ENCODE results near the gene RAB35. TPM values are rescaled to one million over a fixed set of nuclear protein-coding genes. Genes with fewer than 3 reads are reported as not detected.

The RAB35 gene
- total and polyA plus RNA-seq, 9 donors = 21.3 to 34.9 (median 30.9) TPM

GRCh38 chr12:120096671-120097202 lies 19.8 kb downstream of the RAB35 start:
- DNase-seq = no peak
- H3K4me1 ChIP-seq (ENCODE audit: control insufficient read depth, insufficient read depth, low read length) = peaks cover 37% of the 10 kb centered on the region

GRCh38 chr12:120095736-120096135 lies 20.8 kb downstream of the RAB35 start:
- no peak overlapping the region for H3K4me3 ChIP-seq (ENCODE audit: low read length)
- no peaks in the 10 kb centered on the region for H3K9me3 ChIP-seq (replicated peaks; ENCODE audit: control insufficient read depth, low read depth, low read length)
- H3K4me1 ChIP-seq (ENCODE audit: control insufficient read depth, insufficient read depth, low read length) = peaks cover 36% of the 10 kb centered on the region
- no peak for DNase-seq
- WGBS (ENCODE audit: insufficient coverage) = 43% methylated on average over 4 of the region's 8 CpGs
- peaks cover 55% of the 10 kb centered on the region for H3K36me3 ChIP-seq (ENCODE audit: control insufficient read depth, insufficient read depth, low read length)
- H3K27me3 ChIP-seq (ENCODE audit: control insufficient read depth, insufficient read depth, low read length) = no peaks in the 10 kb centered on the region
- H3K27ac ChIP-seq (ENCODE audit: low read length) = no peak overlapping the region

More at GRCh38 chr12:120096671-120097202, 19.8 kb downstream of the RAB35 start:
- Histone ChIP-seq H3K27ac (ENCODE audit: low read length) (no peak overlapping the region), H3K36me3 (ENCODE audit: control insufficient read depth, insufficient read depth, low read length) (peaks cover 55% of the 10 kb centered on the region), H3K4me3 (ENCODE audit: low read length) (no peak overlapping the region), H3K9me3 (replicated peaks; ENCODE audit: control insufficient read depth, low read depth, low read length) (no peaks in the 10 kb centered on the region), H3K27me3 (ENCODE audit: control insufficient read depth, insufficient read depth, low read length) (no peaks in the 10 kb centered on the region)
- 89% methylated on average over 32 of the region's 34 CpGs for WGBS (ENCODE audit: insufficient coverage)

- DNase-seq = no peak
- 66% methylated on average over 12 of the region's 13 CpGs for WGBS (ENCODE audit: insufficient coverage)
- Histone ChIP-seq H3K27me3 (ENCODE audit: control insufficient read depth, insufficient read depth, low read length) (no peaks in the 10 kb centered on the region), H3K36me3 (ENCODE audit: control insufficient read depth, insufficient read depth, low read length) (peaks cover 52% of the 10 kb centered on the region), H3K27ac (ENCODE audit: low read length) (no peak overlapping the region), H3K4me3 (ENCODE audit: low read length) (no peak overlapping the region), H3K4me1 (ENCODE audit: control insufficient read depth, insufficient read depth, low read length) (peaks cover 36% of the 10 kb centered on the region), H3K9me3 (replicated peaks; ENCODE audit: control insufficient read depth, low read depth, low read length) (no peaks in the 10 kb centered on the region)
These were observed 21.2 kb downstream of the RAB35 start for GRCh38 chr12:120095331-120095730.

- no peak for DNase-seq
- H3K27me3 ChIP-seq (ENCODE audit: control insufficient read depth, insufficient read depth, low read length) = no peaks in the 10 kb centered on the region
- H3K27ac ChIP-seq (ENCODE audit: low read length) = no peak overlapping the region
- peaks cover 49% of the 10 kb centered on the region for H3K36me3 ChIP-seq (ENCODE audit: control insufficient read depth, insufficient read depth, low read length)
- H3K4me1 ChIP-seq (ENCODE audit: control insufficient read depth, insufficient read depth, low read length) = peaks cover 38% of the 10 kb centered on the region
- no peak overlapping the region for H3K4me3 ChIP-seq (ENCODE audit: low read length)
- H3K9me3 ChIP-seq (replicated peaks; ENCODE audit: control insufficient read depth, low read depth, low read length) = no peaks in the 10 kb centered on the region
- WGBS (ENCODE audit: insufficient coverage) = 53% methylated on average over 9 of the region's 9 CpGs
These were observed 22.1 kb downstream of the RAB35 start for GRCh38 chr12:120094485-120094884.

- H3K27ac ChIP-seq (ENCODE audit: low read length) = no peak overlapping the region
- DNase-seq = no peak
- H3K36me3 ChIP-seq (ENCODE audit: control insufficient read depth, insufficient read depth, low read length) = peaks cover 44% of the 10 kb centered on the region
- WGBS (ENCODE audit: insufficient coverage) = 21% methylated on average over 6 of the region's 17 CpGs
- H3K27me3 ChIP-seq (ENCODE audit: control insufficient read depth, insufficient read depth, low read length) = no peaks in the 10 kb centered on the region
- no peaks in the 10 kb centered on the region for H3K9me3 ChIP-seq (replicated peaks; ENCODE audit: control insufficient read depth, low read depth, low read length)
- H3K4me1 ChIP-seq (ENCODE audit: control insufficient read depth, insufficient read depth, low read length) = peaks cover 38% of the 10 kb centered on the region
- no peak overlapping the region for H3K4me3 ChIP-seq (ENCODE audit: low read length)
These were observed 22.8 kb downstream of the RAB35 start for GRCh38 chr12:120093592-120094355.

GRCh38 chr12:120093336-120093591 lies 23.3 kb downstream of the RAB35 start:
- no peaks in the 10 kb centered on the region for H3K27me3 ChIP-seq (ENCODE audit: control insufficient read depth, insufficient read depth, low read length)
- no peak overlapping the region for H3K27ac ChIP-seq (ENCODE audit: low read length)
- peaks cover 38% of the 10 kb centered on the region for H3K4me1 ChIP-seq (ENCODE audit: control insufficient read depth, insufficient read depth, low read length)
- no peak overlapping the region for H3K4me3 ChIP-seq (ENCODE audit: low read length)
- peaks cover 39% of the 10 kb centered on the region for H3K36me3 ChIP-seq (ENCODE audit: control insufficient read depth, insufficient read depth, low read length)
- no peaks in the 10 kb centered on the region for H3K9me3 ChIP-seq (replicated peaks; ENCODE audit: control insufficient read depth, low read depth, low read length)
- no peak for DNase-seq
- 33% methylated on average over 2 of the region's 4 CpGs for WGBS (ENCODE audit: insufficient coverage)

GRCh38 chr12:120092551-120093335 lies 23.8 kb downstream of the RAB35 start:
- Histone ChIP-seq H3K27ac (ENCODE audit: low read length) (no peak overlapping the region), H3K9me3 (replicated peaks; ENCODE audit: control insufficient read depth, low read depth, low read length) (no peaks in the 10 kb centered on the region), H3K36me3 (ENCODE audit: control insufficient read depth, insufficient read depth, low read length) (peaks cover 36% of the 10 kb centered on the region), H3K4me1 (ENCODE audit: control insufficient read depth, insufficient read depth, low read length) (peaks cover 38% of the 10 kb centered on the region), H3K27me3 (ENCODE audit: control insufficient read depth, insufficient read depth, low read length) (no peaks in the 10 kb centered on the region), H3K4me3 (ENCODE audit: low read length) (no peak overlapping the region)
- WGBS (ENCODE audit: insufficient coverage) = 68% methylated on average over 20 of the region's 23 CpGs
- DNase-seq = no peak

GRCh38 chr12:120091371-120092090 lies 25.0 kb downstream of the RAB35 start:
- H3K4me1 ChIP-seq (ENCODE audit: control insufficient read depth, insufficient read depth, low read length) = peaks cover 45% of the 10 kb centered on the region
- no peak overlapping the region for H3K27ac ChIP-seq (ENCODE audit: low read length)
- peaks cover 23% of the 10 kb centered on the region for H3K36me3 ChIP-seq (ENCODE audit: control insufficient read depth, insufficient read depth, low read length)
- H3K27me3 ChIP-seq (ENCODE audit: control insufficient read depth, insufficient read depth, low read length) = no peaks in the 10 kb centered on the region
- 72% methylated on average over 12 of the region's 12 CpGs for WGBS (ENCODE audit: insufficient coverage)
- no peak overlapping the region for H3K4me3 ChIP-seq (ENCODE audit: low read length)
- no peak for DNase-seq
- H3K9me3 ChIP-seq (replicated peaks; ENCODE audit: control insufficient read depth, low read depth, low read length) = no peaks in the 10 kb centered on the region

GRCh38 chr12:120090626-120091295 lies 25.8 kb downstream of the RAB35 start:
- H3K27me3 ChIP-seq (ENCODE audit: control insufficient read depth, insufficient read depth, low read length) = no peaks in the 10 kb centered on the region
- H3K4me1 ChIP-seq (ENCODE audit: control insufficient read depth, insufficient read depth, low read length) = peaks cover 47% of the 10 kb centered on the region
- H3K4me3 ChIP-seq (ENCODE audit: low read length) = no peak overlapping the region
- WGBS (ENCODE audit: insufficient coverage) = 84% methylated on average over 18 of the region's 19 CpGs
- no peak for DNase-seq
- no peaks in the 10 kb centered on the region for H3K9me3 ChIP-seq (replicated peaks; ENCODE audit: control insufficient read depth, low read depth, low read length)
- H3K36me3 ChIP-seq (ENCODE audit: control insufficient read depth, insufficient read depth, low read length) = peaks cover 17% of the 10 kb centered on the region
- H3K27ac ChIP-seq (ENCODE audit: low read length) = no peak overlapping the region
